Measurements from ENCODE around the gene RSRC2. TPM values are rescaled to one million over a fixed set of nuclear protein-coding genes. Genes with fewer than 3 reads are reported as not detected.
"Not testable (repeated sequence)": the region's sequence is repeated elsewhere in the genome, so short reads cannot be mapped to it uniquely, and the experiment has no call there.

RSRC2 gene
- total RNA-seq, 4 donors from 2014 or later: 43.5 to 58.8 (median 44.9) TPM

DNA sequence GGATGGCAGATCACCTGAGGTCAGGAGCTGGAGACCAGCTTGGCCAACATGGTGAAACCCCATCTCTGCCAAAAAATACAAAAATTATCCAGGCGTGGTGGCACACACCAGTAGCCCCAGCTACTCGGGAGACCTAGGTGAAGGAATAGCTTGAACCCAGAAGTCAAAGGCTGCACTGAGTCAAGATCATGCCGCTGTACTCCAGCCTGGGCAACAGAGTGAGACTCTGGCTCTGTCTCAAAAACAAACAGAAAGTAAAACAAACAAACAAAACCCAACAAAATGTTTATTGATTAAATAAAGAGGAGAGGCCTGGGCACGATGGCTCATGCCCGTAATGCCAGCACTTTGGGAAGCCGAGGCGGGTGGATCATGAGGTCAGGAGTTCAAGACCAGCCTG lies 31.5 kb downstream of the RSRC2 start:
- in situ Hi-C loops (cut with MboI; ENCODE audit: low sequenced_read_pairs in 4 of 4): no loop called here

DNA sequence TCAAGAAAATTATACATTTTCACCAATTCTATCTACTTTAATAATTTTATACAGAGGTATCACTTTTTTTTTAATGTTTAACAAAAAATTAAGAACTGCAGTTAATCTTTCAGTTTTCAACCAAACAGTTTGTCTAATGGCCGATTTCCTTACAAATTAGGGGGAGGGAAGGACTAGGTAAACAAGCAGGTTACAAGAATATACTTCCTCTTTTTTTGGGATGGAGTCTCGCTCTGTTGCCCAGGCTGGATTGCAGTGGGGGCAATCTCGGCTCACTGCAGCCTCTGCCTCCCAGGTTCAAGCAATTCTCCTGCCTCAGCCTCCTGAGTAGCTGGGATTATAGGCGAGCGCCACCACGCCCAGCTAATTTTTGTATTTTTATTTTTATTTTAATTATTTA lies 33.5 kb downstream of the RSRC2 start:
- intact Hi-C loops (cut with DNase I; ENCODE audit: low total_unique reads); H3K9me3 ChIP-seq; H3K27me3 ChIP-seq; ATAC-seq; H3K4me3 ChIP-seq; in situ Hi-C loops (cut with MboI; ENCODE audit: low sequenced_read_pairs in 4 of 4); H3K27ac ChIP-seq; DNase-seq: not testable (repeated sequence)
- Histone ChIP-seq H3K36me3 (peaks cover 4 to 74% of the 10 kb centered on the region in 2 donors), H3K4me1 (peaks cover 9 to 16% of the 10 kb centered on the region in 2 donors)

More for the DNA sequence above, 31.5 kb downstream of the RSRC2 start:
- intact Hi-C loops (cut with DNase I; ENCODE audit: low total_unique reads): no loop called here
- peak overlapping the region in 1 of 4 donors; percentile 14 for H3K27ac ChIP-seq
- H3K36me3 ChIP-seq: peaks cover 0 to 54% of the 10 kb centered on the region in 2 donors
- ATAC-seq: no peak
- peaks cover 21 to 31% of the 10 kb centered on the region in 2 donors for H3K4me1 ChIP-seq
- no peak for DNase-seq
- H3K4me3 ChIP-seq: no peak overlapping the region
- no peaks in the 10 kb centered on the region for H3K9me3 ChIP-seq
- H3K27me3 ChIP-seq: no peaks in the 10 kb centered on the region
- TF ChIP-seq, protein P1, sequence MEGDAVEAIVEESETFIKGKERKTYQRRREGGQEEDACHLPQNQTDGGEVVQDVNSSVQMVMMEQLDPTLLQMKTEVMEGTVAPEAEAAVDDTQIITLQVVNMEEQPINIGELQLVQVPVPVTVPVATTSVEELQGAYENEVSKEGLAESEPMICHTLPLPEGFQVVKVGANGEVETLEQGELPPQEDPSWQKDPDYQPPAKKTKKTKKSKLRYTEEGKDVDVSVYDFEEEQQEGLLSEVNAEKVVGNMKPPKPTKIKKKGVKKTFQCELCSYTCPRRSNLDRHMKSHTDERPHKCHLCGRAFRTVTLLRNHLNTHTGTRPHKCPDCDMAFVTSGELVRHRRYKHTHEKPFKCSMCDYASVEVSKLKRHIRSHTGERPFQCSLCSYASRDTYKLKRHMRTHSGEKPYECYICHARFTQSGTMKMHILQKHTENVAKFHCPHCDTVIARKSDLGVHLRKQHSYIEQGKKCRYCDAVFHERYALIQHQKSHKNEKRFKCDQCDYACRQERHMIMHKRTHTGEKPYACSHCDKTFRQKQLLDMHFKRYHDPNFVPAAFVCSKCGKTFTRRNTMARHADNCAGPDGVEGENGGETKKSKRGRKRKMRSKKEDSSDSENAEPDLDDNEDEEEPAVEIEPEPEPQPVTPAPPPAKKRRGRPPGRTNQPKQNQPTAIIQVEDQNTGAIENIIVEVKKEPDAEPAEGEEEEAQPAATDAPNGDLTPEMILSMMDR (IDR thresholded peaks at IDR 0.05 in 4 of 5, conservative IDR thresholded peaks at IDR 0.05 in 1 of 5): no peak
- no peak for TF ChIP-seq POLR2A (IDR thresholded peaks at IDR 0.05)

DNA sequence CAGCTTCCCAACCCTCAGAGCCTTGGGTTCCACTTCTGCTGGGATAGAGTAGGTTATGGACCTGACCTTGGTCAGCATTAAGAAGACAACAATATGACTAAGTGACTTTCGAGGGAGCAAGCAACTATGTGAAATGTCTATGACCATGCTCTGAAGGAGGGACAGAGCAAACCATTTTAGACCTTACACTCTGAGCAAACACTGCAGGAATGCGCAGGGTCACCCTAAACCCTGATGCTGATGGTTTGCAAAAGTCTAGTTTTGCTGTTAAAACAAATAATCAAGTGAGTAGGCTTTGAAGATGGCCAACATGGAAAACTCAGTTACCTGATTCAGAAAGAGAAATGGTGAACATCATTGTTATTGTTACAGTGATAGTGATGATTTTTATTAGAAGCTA lies 34.7 kb downstream of the RSRC2 start:
- TF ChIP-seq, protein P1 (IDR thresholded peaks at IDR 0.05 in 4 of 5, conservative IDR thresholded peaks at IDR 0.05 in 1 of 5): no peak
- TF ChIP-seq POLR2A (IDR thresholded peaks at IDR 0.05): no peak
- Histone ChIP-seq H3K4me1 (peaks cover 0 to 6% of the 10 kb centered on the region in 2 donors), H3K36me3 (peaks cover 8 to 81% of the 10 kb centered on the region in 2 donors), H3K4me3 (no peak overlapping the region), H3K27ac (no peak overlapping the region), H3K27me3 (no peaks in the 10 kb centered on the region), H3K9me3 (no peaks in the 10 kb centered on the region)
- intact Hi-C loops (cut with DNase I; ENCODE audit: low total_unique reads) (no loop called here), in situ Hi-C loops (cut with MboI; ENCODE audit: low sequenced_read_pairs in 4 of 4) (no loop called here)
- DNase-seq: no peak
- no peak for ATAC-seq

DNA sequence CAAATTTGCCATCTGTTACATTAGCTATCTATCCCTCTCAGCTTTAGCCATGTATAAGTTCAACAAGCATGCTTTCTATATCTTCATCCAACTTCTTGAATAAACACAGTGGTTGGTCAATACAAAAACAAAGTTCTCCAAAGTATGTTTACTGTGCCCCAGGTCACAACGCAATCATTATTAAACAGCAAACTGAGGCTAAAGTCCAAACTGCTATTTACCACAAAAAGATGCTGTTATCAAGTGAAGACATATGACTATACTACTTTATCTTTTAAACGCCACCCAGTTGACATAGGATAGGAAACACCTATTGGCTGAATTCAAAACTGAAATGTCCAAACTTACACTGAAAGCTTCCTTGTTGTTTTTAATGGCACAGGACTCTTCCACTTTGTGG lies 37.7 kb downstream of the RSRC2 start:
- Histone ChIP-seq H3K9me3 (no peaks in the 10 kb centered on the region), H3K4me3 (no peak overlapping the region), H3K4me1 (no peaks in the 10 kb centered on the region), H3K27ac (no peak overlapping the region), H3K27me3 (no peaks in the 10 kb centered on the region), H3K36me3 (peaks cover 8 to 92% of the 10 kb centered on the region in 2 donors)
- TF ChIP-seq, protein P1 (IDR thresholded peaks at IDR 0.05 in 4 of 5, conservative IDR thresholded peaks at IDR 0.05 in 1 of 5): no peak
- DNase-seq (no peak), ATAC-seq (no peak)
- intact Hi-C loops (cut with DNase I; ENCODE audit: low total_unique reads) (no loop called here), in situ Hi-C loops (cut with MboI; ENCODE audit: low sequenced_read_pairs in 4 of 4) (no loop called here)

DNA sequence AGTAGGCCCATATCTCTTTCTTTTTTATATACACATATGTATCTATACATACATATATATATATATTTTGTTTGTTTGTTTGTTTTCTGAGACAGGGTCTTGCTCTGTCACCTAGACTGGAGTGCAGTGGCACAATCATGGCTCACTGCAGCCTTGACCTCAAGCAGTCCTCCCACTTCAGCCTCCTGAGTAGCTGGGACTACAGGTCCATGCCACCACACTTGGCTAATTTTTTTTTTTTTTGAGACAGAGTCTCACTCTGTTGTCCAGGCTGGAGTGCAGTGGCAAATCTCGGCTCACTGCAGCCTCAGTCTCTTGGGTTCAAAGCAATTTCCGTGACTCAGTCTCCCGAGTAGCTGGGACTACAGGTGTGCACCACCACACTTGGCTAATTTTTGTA lies 38.9 kb downstream of the RSRC2 start:
- H3K36me3 ChIP-seq: peaks cover 8 to 88% of the 10 kb centered on the region in 2 donors
- intact Hi-C loops (cut with DNase I; ENCODE audit: low total_unique reads); H3K4me1 ChIP-seq; DNase-seq; H3K27me3 ChIP-seq; ATAC-seq; in situ Hi-C loops (cut with MboI; ENCODE audit: low sequenced_read_pairs in 4 of 4); H3K9me3 ChIP-seq; H3K4me3 ChIP-seq; H3K27ac ChIP-seq: not testable (repeated sequence)

DNA sequence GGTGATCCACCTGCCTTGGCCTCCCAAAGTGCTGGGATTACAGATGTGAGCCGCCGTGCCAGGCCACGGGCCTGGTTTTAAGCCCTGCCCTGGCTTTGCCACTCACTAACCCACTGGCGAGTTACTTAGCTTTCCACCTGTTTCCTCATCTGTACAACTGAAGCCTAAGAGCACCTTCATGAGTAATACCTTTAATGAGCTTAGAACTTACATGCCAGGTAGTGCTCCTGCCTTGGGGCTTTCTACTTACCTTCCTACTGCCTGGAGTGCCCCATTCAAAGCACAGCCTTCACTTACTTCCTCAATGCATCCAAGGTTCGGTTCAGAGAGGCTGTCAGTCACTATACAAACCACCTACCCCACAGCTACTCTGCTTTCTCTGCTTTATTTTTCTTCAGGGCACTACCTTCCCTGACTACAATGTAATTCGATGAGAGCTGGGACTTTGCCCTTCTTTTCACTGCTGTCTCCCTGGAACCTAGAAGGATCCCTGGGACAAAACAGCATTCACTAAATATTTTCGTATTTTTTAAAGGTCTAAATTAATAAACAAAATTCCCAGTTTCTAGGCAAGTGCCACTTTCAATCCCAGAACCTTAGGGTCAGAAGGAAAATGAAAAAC lies 39.8 kb downstream of the RSRC2 start:
- in situ Hi-C loops (cut with MboI; ENCODE audit: low sequenced_read_pairs in 4 of 4): no loop called here
- intact Hi-C loops (cut with DNase I; ENCODE audit: low total_unique reads): no loop called here
- Histone ChIP-seq H3K36me3 (peaks cover 8 to 88% of the 10 kb centered on the region in 2 donors), H3K4me3 (no peak overlapping the region), H3K27ac (peak overlapping the region; percentile 8 to 63 (median 46)), H3K27me3 (no peaks in the 10 kb centered on the region), H3K9me3 (no peaks in the 10 kb centered on the region), H3K4me1 (no peaks in the 10 kb centered on the region)
- no peak for DNase-seq
- no peak for ATAC-seq
- TF ChIP-seq, protein P1 (IDR thresholded peaks at IDR 0.05 in 4 of 5, conservative IDR thresholded peaks at IDR 0.05 in 1 of 5): no peak
- no peak for TF ChIP-seq POLR2A (IDR thresholded peaks at IDR 0.05)

DNA sequence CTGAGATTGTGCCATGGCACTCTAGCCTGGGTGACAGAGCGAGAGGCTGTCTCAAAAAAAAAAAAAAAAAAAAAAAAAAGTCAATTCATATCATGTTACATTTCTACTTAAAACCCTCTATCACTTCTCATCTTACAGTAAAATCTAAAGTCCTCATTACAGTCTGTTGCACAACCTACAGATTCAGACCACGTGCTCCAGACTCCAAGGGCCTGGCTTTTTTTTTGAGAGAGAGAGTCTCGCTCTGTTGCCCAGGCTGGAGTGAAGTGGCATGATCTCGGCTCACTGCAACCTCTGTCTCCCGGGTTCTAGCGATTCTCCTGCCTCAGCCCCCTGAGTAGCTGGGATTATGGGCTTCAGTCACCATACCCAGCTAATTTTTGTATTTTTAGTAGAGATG lies 40.4 kb downstream of the RSRC2 start:
- intact Hi-C loops (cut with DNase I; ENCODE audit: low total_unique reads); DNase-seq; H3K4me1 ChIP-seq; H3K4me3 ChIP-seq; H3K27me3 ChIP-seq; H3K9me3 ChIP-seq; in situ Hi-C loops (cut with MboI; ENCODE audit: low sequenced_read_pairs in 4 of 4): not testable (repeated sequence)
- peak; percentile 52 to 89 for ATAC-seq
- peak overlapping the region; percentile 8 to 63 (median 46) for H3K27ac ChIP-seq
- peaks cover 8 to 89% of the 10 kb centered on the region in 2 donors for H3K36me3 ChIP-seq

DNA sequence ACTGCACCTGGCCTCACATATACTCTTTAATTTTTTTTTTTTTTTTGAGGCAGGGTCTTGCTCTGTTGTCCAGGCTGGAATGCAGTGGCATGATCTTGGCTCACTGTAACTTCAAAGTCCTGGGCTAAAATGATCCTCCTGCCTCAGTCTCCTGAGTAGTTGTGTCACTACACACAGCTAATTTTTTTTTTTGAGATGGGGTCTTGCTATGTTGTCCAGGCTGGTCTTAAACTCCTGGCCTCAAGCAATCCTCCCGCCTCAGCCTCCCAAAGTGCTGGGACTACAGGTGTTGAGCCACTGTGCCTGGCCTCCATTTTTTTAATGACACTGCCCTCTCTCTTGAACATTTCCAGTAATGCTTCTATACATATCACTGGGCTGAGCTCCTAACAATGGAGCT lies 42.4 kb downstream of the RSRC2 start:
- DNase-seq; intact Hi-C loops (cut with DNase I; ENCODE audit: low total_unique reads); ATAC-seq; H3K9me3 ChIP-seq; H3K27me3 ChIP-seq; H3K4me3 ChIP-seq; H3K4me1 ChIP-seq; in situ Hi-C loops (cut with MboI; ENCODE audit: low sequenced_read_pairs in 4 of 4); H3K27ac ChIP-seq: not testable (repeated sequence)
- H3K36me3 ChIP-seq: peaks cover 8 to 89% of the 10 kb centered on the region in 2 donors
